ENCODE data around the gene DAB1.

The DAB1 gene

GRCh38 chr1:57423656-57424211, at the start of gene DAB1:
DAB1 (minus strand) TSS chr1:57424060; CDS start chr1:57291030, 133,030 bp downstream.
- DNase-seq: no peak

GRCh38 chr1:57473448-57473847, 49.6 kb upstream of the DAB1 start:
- DNase-seq: no peak

GRCh38 chr1:57471995-57472394, 48.1 kb upstream of the DAB1 start:
- DNase-seq: no peak

GRCh38 chr1:57470036-57470435, 46.2 kb upstream of the DAB1 start:
- no peak for DNase-seq

GRCh38 chr1:57468641-57469523, 45.0 kb upstream of the DAB1 start:
- no peak for DNase-seq

- DNase-seq: no peak
Measured at GRCh38 chr1:57467830-57468229, 44.0 kb upstream of the DAB1 start.

- no peak for DNase-seq
Measured at GRCh38 chr1:57464756-57465155, 40.9 kb upstream of the DAB1 start.

- DNase-seq: no peak
Measured at GRCh38 chr1:57463343-57463742, 39.5 kb upstream of the DAB1 start.

- no peak for DNase-seq
Measured at GRCh38 chr1:57461405-57461804, 37.5 kb upstream of the DAB1 start.

GRCh38 chr1:57451516-57451915, 27.7 kb upstream of the DAB1 start:
- no peak for DNase-seq

GRCh38 chr1:57450981-57451380, 27.1 kb upstream of the DAB1 start:
- DNase-seq: no peak

- no peak for DNase-seq
Measured at GRCh38 chr1:57447551-57447950, 23.7 kb upstream of the DAB1 start.

- no peak for DNase-seq
Measured at GRCh38 chr1:57443004-57443403, 19.1 kb upstream of the DAB1 start.

- no peak for DNase-seq
Measured at GRCh38 chr1:57440096-57440495, 16.2 kb upstream of the DAB1 start.

GRCh38 chr1:57431400-57431799, 7.5 kb upstream of the DAB1 start:
- DNase-seq: no peak

GRCh38 chr1:57424231-57425027, 569 bp upstream of the DAB1 start:
- DNase-seq: no peak

- no peak for DNase-seq
Measured at GRCh38 chr1:57423135-57423655, 665 bp downstream of the DAB1 start.

- no peak for DNase-seq
Measured at GRCh38 chr1:57422271-57423134, 1.4 kb downstream of the DAB1 start.

GRCh38 chr1:57421806-57422205, 2.1 kb downstream of the DAB1 start:
- no peak for DNase-seq

GRCh38 chr1:57420981-57421785, 2.7 kb downstream of the DAB1 start:
- DNase-seq: no peak

GRCh38 chr1:57418971-57419370, 4.9 kb downstream of the DAB1 start:
- DNase-seq: no peak

GRCh38 chr1:57411262-57411661, 12.6 kb downstream of the DAB1 start:
- no peak for DNase-seq

All from MV-4-11 (cell line).